T-helper 1 cell (primary cell): ENCODE results near the gene KIF4A.
"Not testable (repeated sequence)": the region's sequence is repeated elsewhere in the genome, so short reads cannot be mapped to it uniquely, and the experiment has no call there.

Experiments used
- DNase-seq, 5 donors: peaks; one replicate each; pipeline ENCODE4 v3.0.0-alpha.2; 2012 to 2020

KIF4A gene

DNA sequence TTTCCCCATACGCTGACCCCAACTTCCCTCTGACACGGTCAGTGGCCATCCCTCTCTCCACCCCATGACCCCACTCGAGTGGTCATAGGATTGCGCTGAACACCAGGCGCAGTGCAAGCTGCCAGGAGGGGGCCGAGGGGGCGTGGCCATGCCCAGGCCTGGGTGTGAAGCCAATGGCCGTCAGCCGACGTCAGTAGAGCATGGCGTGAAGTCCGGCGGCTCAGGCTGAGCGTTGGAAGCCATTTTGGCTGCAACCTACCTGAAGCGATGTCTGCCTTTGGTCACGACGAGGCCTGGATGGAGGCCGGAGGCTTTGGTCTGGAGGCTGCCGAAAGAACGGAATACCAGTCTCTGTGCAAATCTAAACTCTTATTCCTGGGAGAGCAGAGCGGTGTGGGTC is 8.0 kb upstream of the KIF4A start, which contains the start of gene RAB41:
RAB41 (plus strand) TSS at position 222 of the 400 bp plus-strand sequence; CDS start at position 268, 46 bp downstream.
- DNase-seq, result no peak

DNA sequence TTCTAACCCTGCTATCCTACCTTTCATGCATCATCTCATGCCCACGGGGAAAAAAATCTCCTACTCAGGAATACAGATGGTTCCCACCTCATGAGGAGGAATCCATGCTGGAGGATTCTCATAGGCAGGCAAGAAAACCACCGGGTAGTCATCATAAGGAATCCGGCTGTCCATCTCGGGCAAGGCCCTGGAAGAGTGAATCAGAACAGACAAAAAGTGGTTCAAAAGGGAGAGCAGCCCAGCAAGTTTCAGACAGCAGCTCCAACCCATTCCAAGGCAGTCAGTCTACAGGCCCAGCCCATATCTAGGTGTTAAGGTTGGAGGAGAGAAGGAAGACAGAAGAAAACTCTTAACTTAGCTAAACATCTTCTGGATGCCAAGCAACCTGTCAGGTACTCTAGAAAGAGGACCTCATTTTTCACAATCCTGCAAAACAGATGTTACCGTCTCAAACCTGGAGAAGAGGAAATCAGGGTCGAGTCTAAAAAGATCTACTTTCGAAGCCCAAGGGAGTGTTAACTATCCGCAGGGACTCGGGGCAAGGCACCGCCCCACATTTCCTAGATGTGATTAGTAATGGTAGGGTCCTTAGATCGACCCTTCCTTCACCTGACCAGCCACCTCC is 624 bp upstream of the KIF4A start:
- DNase-seq, result no peak

DNA sequence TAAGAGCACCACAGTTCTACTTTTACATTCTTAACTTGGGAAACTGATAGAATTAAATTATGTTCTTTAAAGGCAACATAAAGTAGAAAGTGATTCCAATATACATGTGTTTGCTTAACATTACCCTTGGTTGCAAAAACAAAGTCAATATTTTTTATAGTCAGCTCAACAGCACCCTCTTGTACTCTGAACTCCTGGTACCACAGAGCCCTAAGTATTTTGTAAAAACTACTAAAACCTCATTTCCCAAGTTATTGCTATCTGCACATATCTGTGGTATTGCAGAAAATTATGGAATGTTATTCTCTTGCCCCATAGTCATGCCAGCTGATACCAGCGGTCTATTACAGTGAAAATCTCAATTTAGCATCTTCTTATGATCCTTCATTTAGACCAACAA is 2.9 kb downstream of the KIF4A start:
- no peak for DNase-seq

DNA sequence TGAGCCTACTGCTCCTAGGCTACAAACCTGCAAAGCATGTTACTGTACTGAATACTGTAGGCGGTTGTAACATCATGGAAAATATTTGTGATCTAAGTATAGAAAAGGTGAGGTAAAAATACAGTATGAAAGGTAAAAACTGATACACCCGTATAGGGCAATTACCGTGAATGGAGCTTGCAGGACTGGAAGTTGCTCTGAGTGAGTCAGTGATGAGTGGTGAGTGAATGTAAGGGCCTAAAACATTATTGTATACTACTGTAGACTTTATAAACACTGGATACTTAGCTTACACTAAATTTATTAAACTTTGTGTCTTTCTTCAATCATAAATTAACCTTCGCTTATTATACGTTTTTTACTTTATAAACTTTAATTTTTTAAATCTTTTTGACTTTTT is 3.7 kb downstream of the KIF4A start:
- no peak for DNase-seq

DNA sequence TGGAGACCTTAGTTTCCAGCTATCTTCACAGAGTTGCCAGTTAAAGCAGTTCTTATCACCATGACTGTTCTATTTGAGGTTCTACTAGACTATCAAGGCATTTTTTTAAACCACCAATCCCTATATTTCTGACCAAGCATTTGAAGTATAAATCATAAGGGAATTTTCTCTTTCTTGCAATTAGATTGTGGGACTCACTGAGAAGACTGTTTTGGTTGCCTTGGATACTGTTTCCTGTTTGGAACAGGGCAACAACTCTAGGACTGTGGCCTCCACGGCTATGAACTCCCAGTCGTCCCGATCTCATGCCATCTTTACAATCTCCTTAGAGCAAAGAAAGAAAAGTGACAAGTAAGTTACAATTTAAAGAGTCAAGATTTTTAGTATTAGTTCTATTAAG is 11.8 kb downstream of the KIF4A start:
- DNase-seq, result no peak

DNA sequence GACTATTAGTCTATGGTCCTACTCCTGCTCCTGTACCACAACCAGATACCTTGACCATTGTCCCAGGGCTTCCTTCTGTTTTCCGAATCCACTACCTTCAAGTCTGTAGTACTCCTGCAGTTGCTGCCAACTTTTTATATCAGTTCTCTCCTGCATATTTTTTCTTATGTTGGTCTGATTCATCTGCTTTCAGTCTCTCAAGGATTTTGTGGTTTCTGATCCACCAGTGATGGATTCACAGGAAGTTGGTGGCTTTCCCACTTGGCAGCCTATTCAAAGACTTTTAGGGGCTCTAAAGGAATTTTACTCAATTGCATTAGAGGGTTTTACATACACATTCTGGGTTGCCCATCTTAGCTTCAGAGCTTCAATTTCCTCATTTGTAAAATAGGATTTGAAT is 23.6 kb downstream of the KIF4A start:
- no peak for DNase-seq

DNA sequence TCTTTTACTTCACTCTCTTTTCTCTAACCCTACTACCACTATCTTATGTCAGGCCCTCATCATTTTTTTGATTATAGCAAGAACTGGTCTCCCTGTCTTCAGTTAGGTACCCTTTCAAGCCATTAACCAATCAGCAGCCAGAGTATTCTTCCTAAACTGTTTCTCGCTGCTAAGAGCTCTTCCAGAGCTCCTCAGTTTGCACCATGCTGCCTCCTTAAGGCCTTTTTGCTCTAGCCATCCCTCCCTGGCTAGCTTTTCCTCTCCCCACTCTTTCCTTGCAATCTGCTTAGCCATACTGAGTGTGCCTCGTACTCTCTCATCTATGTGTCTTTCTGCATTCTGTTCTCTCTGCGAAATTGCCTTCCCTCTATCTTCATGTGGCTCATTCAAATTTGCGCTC is 32.9 kb downstream of the KIF4A start:
- DNase-seq, result no peak

DNA sequence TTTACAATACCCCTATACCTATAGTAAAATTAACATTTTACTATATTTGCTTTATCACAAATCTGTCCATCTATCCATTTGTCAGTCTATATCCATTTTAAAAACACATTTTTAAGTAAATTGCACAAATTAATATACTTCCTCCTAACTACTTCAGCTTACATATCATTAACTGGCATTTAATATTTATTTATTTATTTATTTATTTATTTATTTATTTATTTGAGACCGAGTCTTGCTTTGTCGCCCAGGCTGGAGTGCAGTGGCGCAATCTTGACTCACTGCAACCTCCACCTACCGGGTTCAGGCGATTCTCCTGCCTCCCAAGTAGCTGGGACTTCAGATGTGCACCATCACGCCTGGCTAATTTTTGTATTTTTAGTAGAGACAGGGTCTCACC is 33.7 kb downstream of the KIF4A start:
- not testable (repeated sequence) for DNase-seq

DNA sequence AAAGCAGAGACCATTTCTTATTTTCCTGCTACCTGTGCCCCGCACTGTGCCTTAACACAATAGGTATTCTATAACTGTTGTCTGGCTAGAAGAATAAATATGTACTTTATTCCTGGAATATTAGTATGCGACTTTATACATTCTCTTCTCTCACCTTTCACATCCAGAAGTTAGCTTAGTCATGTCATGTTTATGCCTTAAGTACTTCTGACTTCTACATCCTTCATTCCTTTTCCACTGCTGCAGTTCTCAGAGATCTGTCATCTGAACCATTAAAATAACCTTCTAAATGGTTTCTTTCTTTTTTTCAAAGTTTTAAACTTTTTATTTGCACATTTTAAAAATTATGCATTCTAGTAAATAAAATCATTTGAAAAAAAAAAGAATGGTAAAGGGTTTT is 34.4 kb downstream of the KIF4A start:
- no peak for DNase-seq

DNA sequence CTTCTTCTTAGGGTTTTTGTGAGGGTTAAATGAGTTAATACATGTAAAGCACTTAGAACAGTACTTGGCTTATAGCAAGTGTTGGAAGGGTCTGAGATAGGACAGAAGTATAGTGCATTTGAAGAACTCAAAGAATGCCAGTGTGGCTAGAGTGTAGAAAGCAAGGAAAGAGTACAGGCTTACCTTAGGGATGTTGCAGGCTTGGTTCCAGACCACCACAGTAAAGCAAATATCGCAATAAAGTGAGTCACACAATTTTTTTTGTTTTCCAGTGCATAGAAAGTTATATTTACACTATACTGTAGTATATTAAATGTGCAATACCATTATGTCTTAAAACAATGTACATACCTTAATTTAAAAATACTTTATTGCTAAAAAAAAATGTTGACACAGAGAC is 41.3 kb downstream of the KIF4A start:
- no peak for DNase-seq

DNA sequence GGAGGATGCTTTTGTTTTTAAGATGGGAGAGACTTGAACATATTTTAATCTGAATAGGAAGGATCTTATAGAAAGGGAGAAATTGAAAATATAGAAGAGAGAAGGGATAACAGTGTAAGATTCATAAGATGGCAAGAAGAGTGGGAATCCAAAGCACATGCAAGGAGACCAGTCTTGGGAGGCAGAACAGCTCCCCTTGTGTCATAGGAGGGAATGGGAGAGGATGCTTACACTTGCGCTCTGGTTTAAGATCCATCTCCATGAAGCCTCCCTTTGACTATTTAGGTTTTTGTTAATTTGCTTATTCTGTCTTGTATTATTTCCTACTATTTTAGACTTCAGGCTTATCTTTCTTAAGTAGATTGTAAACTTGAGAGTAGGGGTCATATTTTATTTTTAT is 42.7 kb downstream of the KIF4A start:
- no peak for DNase-seq

DNA sequence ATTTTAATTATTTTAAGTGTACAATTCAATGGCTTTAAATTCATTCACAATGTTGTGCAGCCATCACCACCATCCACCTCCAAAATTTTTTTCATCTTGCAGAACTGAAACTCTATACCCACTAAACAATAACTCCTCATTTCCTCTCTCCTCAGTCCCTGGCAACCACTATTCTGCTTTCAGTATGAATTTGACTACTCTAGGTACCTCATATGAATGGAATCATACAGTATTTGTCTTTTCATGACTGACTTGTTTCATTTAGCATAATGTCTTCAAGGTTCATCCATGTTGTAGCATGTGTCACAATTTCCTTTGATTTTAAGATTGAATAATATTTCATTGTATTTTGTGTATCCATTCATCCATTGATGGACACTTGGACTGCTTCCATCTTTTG is 46.9 kb downstream of the KIF4A start:
- peak in 1 of 5 donors; percentile 72 for DNase-seq

DNA sequence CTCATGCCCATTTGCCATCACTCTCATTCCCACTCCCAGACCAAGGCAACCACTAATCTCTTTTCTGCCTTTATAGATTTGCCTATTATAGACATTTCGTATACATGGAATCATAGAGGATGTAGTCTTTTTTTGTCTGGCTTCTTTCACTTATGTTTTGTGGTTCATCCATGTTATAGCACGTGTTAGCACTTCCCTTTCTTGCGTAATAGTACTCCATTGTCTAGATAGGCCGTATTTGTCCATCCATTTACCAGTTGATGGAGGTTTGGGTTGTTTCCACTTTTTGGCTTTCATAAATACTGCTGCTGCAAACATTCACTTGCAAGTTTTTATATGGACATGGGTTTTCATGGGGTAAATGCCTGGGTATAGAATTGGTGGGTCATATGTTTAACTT is 48.4 kb downstream of the KIF4A start:
- DNase-seq, result no peak

DNA sequence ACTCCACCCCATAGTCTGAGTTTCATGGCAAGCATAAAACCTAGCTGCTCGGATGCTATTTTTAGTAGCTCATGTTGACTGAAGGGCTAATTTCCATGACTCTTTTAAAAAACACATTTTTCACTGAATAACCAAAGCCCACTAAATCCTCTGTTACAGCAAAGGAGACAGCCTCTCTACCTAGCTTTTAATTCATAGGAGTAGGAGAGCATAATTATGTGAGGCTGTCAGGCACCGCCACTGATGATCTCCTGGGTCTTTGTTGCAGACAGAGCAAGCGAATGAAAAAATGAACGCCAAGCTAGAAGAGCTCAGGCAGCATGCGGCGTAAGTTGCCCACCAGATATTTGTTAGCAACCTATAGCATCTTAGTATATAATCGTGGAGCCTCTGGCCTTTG is 53.5 kb downstream of the KIF4A start:
- DNase-seq, result no peak

DNA sequence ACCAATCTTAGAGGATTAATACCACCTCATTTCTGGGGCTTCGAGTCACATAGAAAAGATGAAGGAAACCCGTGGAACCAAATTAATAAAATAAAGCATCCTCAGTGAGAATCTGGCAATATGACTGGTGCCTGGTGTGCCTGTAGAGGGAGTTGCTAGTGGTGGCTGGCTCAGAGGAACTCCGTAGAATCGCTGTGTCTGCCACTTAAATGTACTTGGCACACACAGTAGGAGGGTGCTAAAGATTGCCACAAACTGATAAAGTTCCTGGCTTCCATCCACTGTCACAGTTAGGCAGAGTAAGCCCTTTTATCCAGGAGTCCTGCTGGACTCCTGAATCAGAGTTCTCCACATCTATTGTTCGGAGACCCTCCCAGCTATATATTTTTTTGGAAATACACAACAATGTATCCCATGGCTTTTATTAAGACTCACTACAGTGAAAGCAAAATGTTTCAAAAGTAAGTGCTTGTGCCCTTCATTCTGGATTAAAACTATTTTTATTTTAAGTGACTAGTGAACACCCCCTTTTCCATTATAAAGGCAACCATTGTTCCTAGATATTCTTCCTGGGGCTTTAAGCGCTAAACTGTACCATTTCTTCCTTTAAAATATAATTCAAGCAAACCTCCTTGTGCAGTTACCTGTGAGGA is 56.6 kb downstream of the KIF4A start:
- DNase-seq, result no peak

DNA sequence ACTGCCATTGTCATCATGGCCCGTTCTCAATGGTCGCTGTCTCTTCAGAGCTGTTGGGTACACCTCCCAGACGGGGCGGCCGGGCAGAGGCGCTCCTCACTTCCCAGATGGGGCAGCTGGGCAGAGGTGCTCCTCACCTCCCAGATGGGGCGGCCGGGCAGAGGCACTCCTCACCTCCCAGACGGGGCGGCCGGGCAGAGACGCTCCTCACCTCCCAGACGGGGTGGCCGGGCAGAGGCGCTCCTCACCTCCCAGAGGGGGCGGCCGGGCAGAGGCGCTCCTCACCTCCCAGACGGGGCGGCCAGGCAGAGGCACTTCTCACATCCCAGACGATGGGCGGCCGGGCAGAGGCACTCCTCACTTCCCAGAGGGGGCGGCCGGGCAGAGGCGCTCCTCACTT is 58.9 kb downstream of the KIF4A start:
- not testable (repeated sequence) for DNase-seq

DNA sequence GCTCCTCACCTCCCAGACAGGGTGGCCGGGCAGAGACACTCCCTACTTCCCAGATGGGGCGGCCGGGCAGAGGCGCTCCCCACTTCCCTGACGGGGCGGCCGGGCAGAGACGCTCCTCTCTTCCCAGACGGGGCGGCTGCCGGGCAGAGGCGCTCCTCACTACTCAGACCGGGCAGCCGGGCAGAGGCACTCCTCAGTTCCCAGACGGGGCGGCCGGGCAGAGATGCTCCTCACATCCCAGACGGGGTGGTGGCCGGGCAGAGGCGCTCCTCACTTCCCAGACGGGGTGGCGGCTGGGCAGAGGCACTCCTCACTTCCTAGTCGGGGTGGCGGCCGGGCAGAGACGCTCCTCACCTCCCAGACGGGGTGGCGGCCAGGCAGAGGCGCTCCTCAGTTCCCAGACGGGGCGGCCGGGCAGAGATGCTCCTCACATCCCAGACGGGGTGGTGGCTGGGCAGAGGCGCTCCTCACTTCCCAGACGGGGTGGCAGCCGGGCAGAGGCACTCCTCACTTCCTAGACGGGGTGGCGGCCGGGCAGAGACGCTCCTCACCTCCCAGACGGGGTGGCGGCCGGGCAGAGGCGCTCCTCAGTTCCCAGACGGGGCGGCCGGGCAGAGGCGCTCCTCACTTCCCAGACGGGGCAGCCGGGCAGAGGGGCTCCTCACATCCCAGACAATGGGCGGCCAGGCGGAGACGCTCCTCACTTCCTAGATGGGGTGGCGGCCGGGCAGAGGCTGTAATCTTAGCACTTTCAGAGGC is 59.6 kb downstream of the KIF4A start:
- DNase-seq, result not testable (repeated sequence)

DNA sequence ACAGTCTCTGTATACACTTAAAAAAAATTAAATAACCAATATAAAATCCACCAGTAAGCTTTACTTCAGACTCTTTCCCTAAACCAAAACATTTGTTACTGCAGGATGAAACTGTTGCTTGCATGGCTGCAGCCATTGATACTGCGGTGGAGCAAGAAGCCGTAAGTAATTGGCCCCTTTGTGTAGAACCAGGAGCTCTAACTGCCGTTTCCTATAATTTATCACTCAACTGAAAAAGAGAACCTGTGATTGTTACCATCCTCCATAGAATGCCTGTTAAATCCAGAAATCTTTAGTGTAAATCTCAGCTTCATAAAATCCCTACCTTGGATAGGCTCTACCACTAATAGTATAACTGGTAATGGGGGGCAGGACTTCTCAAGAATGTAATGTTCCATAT is 62.6 kb downstream of the KIF4A start:
- no peak for DNase-seq

DNA sequence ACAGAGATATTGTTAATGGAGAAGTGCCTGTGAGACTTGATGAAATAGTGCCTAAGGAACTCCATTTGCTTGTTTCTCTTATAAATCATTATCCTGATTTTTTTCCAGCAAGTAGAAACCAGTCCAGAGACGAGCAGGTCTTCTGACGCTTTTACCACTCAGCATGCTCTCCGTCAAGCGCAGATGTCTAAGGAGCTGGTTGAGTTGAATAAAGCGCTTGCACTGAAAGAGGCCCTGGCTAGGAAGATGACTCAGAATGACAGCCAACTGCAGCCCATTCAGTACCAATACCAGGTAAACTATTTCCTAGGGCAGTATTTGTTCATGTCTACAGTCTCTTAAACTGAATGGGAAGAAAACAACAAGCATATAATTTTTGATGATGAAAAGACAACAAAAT is 63.6 kb downstream of the KIF4A start:
- DNase-seq, result no peak

DNA sequence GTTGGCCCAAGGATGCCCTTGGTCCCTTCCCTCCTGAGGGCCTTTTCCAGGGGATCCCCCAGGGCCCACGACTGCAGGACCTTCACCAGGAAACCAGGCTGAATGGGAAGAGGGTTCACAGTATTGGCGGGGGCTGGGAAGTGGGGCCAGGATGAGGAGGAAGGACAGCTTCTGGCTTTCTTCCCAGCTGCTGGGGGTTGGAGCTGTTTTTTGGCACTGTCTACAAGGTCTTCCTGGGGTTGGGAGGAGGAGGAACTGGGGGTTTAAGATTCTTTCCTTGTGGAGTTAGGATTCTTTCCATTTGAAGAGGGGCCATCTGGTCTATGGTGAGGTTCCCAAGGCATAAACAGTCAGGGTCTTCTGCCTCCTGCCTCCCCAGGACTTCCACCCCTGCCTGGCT is 64.8 kb downstream of the KIF4A start:
- no peak for DNase-seq

DNA sequence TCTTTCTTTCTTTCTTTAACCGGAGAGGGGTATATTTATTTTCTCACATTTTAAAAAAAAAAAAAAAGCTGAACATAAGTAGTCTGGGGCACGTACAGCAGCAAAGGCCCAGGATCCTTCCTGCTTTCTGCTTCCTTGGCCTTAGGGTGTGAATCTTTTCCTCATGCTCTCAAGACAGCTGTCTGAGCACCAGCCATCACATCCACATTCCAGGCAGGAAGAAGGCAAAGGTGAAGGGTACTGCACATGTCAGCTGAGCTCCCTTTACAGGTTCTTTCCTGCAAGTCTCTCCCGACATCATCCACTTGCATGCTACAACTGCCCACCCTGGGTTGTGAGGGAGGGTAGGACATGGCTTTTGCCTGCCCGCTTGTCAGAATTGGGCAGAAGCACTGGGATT is 69.6 kb downstream of the KIF4A start:
- DNase-seq, result no peak

DNA sequence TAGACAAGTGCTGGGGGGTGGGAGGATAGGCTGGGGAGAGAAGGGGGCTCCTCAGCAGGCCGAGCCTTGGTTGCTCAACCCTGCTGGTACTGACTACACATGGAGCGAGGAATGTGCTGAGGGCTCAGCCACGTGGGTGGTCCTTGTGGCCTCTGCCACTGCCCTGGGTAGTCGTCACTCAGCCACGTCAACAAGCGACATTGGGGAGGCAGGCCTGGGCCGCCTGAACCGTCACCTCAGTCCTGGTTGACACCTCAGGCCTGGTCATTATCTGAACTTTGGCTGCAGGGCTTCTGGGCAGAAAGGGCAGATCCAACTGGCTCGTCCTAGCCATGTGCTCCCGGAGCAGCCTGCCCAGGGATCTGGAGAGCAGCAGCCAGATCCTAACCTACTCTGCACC is 70.5 kb downstream of the KIF4A start:
- no peak for DNase-seq

DNA sequence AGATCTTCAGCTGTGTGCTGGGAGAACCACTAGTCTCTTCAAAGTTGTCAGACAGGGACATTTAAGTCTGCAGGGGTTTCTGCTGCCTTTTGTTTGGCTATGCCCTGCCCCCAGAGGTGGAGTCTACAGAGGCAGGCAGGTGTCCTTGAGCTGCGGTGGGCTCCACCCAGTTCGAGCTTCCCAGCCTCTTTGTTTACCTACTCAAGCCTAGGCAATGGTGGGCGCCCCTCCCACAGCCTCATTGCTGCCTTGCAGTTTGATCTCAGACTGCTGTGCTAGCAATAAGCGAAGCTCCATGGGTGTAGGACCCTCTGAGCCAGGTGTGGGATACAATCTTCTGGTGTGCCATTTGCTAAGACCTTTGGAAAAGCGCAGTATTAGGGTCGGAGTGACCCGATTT is 78.8 kb downstream of the KIF4A start:
- not testable (repeated sequence) for DNase-seq

DNA sequence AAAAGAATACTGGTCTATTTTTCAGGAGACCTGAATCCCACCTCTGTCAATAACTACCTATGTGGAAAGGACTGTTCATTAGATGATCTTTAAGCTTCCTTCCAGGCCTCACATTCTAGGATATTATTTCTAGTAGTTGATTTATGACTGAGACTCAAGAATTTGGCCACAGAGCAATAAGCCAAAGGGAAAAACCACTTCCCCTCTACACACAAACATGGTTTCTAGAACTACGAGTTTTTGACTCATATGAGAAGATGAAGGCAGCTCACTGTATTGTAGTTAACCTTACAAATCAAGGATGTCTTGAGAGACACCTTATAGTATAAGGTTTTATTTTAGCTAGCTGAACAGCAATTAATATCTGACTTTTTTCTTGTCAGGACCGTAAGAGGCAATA is 96.3 kb downstream of the KIF4A start:
- no peak for DNase-seq
